Measurements from ENCODE around the gene ZNF107. TPM values are rescaled to one million over a fixed set of nuclear protein-coding genes. Genes with fewer than 3 reads are reported as not detected.
A peak's percentile ranks its signal among the peaks of the same experiment; 100 is the strongest.

Gene ZNF107
- total and polyA plus RNA-seq, 2 of the 13 experiments (the other 11 are each of a cell fraction or from before 2014, with no cell fraction given) = 2.5 to 5.4 TPM

- TF ChIP-seq ZNF281 (CRISPR knock-in tag; IDR thresholded peaks at IDR 0.05; ENCODE audit: borderline replicate concordance) (peak; percentile 56; the same call in 1 of the 2 replicates), HMGXB4 (CRISPR knock-in tag; IDR thresholded peaks at IDR 0.05; ENCODE audit: borderline replicate concordance in 1 of 2, low read depth in 1 of 2) (0 out of 4 replicates have a peak, but pooled peaks of 1 of the 2 experiments have one; percentile 40), ZSCAN9 (CRISPR knock-in tag; IDR thresholded peaks at IDR 0.05; ENCODE audit: borderline replicate concordance) (no peak), ZNF639 (CRISPR knock-in tag; conservative IDR thresholded peaks at IDR 0.05) (no peak), ZBTB33 (CRISPR knock-in tag; IDR thresholded peaks at IDR 0.05) (no peak), ZNF512B (CRISPR knock-in tag; IDR thresholded peaks at IDR 0.05; ENCODE audit: borderline replicate concordance) (no peak), NR2F6 (IDR thresholded peaks at IDR 0.05) (no peak), NR2F6 (CRISPR knock-in tag; IDR thresholded peaks at IDR 0.05) (no peak), ZNF576 (CRISPR knock-in tag; IDR thresholded peaks at IDR 0.05) (no peak), HMG20B (CRISPR knock-in tag; conservative IDR thresholded peaks at IDR 0.05) (no peak), ZNF784 (CRISPR knock-in tag; IDR thresholded peaks at IDR 0.05; ENCODE audit: borderline replicate concordance) (no peak), HNF4A (CRISPR knock-in tag; IDR thresholded peaks at IDR 0.05) (no peak), ZNF547 (CRISPR knock-in tag; IDR thresholded peaks at IDR 0.05) (0 out of 2 replicates have a peak, but pooled peaks have one; percentile 43), XBP1 (CRISPR knock-in tag; IDR thresholded peaks at IDR 0.05) (no peak), ARNT2 (CRISPR knock-in tag; IDR thresholded peaks at IDR 0.05; ENCODE audit: low read depth) (no peak; the same call in 1 of the 2 replicates), SATB2 (CRISPR knock-in tag; IDR thresholded peaks at IDR 0.05) (no peak), GATAD2A (CRISPR knock-in tag; IDR thresholded peaks at IDR 0.05) (no peak)
Observed at GRCh38 chr7:64665980-64666662, at the start of gene ZNF107 (continued).
